Stimulated activated CD4-positive, alpha-beta T cell treated with anti-CD3 and anti-CD28 coated beads, Interleukin-4, amount 100 ng/mL, for 48 hours (primary cell): ENCODE measurements around the gene MIOX.
A peak's percentile ranks its signal among the peaks of the same experiment; 100 is the strongest.

Experiments
- DNase-seq, 2 donors: peaks; one replicate each; pipeline ENCODE4 v3.0.0-alpha.2; 2020; ENCODE audit warnings: low read depth in 2 of 2

Gene MIOX

DNA sequence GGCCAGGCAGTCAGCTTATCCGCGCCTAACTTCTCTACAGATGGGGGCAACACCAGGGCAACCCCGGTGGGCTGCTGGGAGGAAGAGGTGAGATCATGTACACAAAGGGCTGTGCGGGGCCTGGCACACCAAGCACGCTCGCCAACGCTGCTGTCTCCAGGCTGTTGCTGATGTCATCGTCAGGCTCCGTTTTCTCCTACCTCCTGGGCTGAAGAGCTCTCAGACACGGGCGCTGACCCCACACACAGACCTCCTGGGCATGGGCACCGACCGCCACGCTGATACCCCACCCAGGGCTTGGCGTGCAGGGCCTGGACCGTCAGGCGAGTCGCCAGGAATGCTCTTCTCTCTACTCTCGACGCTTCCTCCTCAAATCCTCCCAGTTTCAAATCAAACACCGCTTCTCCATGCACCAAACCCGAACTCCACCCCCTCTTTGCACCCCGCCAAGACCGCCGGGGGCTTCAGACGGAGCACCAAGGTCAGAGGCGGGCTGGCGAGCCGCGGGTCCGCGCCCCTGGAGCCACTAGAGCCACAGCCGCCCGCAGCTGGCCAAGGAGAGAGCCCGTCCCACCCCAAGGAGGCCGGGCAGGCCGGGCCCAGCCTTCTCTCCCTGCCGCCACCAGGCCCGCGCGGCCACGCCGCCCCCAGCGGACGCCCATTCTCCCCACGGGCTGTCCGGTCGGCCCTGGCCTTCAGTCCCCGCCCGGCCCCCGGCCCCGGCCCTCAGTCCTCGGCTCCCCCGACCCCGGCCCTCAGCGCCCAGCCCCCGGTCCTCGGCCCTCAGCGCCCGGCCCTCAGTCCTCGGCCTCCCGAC, 12.6 kb upstream of the MIOX start:
- peak in 1 of 2 donors; percentile 27 for DNase-seq

GRCh38 chr22:50474710-50475651, 11.7 kb upstream of the MIOX start, which contains the start of gene SBF1:
SBF1 (minus strand) TSS chr22:50475035; CDS start chr22:50474840, 195 bp downstream.
- DNase-seq: peak; percentile 87

DNA sequence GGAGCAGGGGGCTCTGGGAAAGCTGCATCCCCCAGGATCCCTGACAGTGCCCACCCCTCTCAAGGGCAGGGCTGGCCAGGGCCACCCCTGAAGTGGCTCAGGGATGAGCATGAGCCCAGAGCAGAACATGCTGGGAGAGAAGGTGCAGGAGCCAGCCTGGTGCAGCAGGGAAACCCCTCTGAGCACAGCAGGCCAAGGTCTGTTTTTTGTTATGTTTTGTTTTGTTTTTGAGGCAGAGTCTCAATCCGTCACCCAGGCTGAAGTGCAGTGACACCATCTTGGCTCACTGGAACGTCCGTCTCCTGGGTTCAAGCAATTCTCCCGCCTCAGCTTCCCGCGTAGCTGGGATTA, 11.0 kb upstream of the MIOX start:
- no peak for DNase-seq

GRCh38 chr22:50476868-50477267, 9.8 kb upstream of the MIOX start:
- DNase-seq: no peak

GRCh38 chr22:50477923-50478322, 8.7 kb upstream of the MIOX start:
- no peak for DNase-seq

- no peak for DNase-seq
Observed at GRCh38 chr22:50479721-50480120, 6.9 kb upstream of the MIOX start.

DNA sequence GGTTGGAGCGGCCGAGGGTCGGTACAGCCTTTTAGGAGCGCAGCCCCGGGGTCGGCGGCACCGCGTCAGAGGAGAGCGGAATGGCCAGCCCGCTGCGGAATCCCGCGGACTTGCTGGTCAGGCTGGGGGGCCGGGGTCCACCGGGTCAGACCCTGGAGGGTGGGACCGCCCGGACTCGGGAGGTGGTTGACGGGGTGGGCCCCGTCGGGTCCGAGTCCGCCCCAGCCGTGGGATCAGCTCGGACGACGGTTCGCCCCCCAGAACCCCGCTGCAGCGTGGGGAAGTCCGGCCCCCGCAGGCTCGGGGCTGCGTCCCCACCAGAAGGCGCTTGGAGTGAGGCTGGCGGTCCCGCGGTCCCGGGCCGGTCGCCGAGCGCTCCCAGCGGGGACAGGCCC, 5.6 kb upstream of the MIOX start:
- no peak for DNase-seq

GRCh38 chr22:50481440-50482106, 5.1 kb upstream of the MIOX start, which contains the start of gene ADM2:
ADM2 (plus strand) TSS chr22:50481543; CDS start chr22:50481848, 305 bp downstream.
- peak; percentile 42 to 59 for DNase-seq

- no peak for DNase-seq
Observed at GRCh38 chr22:50482107-50483074, 4.3 kb upstream of the MIOX start.

DNA sequence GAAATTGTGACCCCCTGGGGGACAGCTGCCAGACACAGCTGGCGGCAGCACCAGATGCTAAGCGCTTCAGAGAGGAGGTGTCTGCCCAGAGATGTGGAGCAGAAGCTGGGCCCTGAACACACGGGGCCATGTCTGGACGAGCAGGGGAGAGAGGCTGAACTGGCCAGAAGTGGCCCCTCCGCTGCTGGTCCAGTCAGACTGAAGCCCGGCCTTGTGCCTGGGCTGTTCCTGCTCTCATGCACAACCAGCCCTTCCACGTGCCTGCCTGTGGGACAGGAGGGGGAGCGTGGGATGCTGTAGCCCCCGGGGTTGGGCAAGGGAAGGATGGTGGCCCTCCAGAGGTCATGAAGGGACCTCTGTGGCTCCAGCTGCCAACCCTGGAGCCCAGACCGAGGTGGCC, 3.6 kb upstream of the MIOX start:
- no peak for DNase-seq

- no peak for DNase-seq
Observed at GRCh38 chr22:50483556-50483955, 3.1 kb upstream of the MIOX start.

GRCh38 chr22:50483977-50484853, 2.4 kb upstream of the MIOX start:
- no peak for DNase-seq

DNA sequence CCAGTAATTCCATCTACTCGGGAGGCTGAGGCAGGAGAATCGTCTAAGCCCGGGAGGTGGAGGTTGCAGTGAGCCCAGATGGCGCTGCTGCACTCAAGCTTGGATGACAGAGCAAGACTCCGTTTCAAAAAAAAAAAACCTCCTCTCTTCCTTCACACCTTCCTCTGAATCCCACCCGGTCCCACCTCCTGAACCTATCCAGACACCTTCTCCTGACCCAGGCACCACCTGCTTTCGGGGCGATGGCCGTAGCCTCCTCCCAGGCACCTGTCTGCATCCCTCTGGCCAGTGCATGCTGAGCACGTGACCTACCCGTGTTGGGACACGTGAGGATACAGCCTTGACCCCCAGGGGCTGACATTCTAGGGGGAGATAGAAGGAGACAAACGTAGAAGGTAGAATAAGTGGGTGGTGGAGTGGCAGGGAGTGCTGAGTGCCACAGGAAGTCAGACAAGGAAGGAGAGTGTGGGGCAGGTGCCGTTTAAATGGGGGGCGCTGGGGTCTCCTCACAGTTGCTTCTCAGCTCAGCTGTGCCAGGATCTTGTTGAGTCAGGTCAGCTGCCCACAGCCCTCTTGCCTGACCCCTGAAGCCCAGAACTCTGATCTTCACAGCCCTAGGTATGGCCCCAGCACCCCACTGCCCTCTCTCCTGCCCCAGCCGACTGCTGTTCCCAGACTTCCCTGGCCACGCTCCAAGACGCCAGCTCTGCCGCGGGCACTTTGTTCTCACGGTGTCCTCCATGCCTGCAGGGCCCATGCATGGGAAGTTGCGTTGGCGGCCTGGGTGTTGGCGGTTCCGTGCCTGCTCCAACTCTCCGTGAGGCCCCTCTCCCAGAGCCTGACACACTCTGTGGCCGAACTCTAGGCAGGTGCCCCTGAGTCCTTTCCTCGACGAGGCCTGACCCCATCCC, 1.2 kb upstream of the MIOX start:
- no peak for DNase-seq

DNA sequence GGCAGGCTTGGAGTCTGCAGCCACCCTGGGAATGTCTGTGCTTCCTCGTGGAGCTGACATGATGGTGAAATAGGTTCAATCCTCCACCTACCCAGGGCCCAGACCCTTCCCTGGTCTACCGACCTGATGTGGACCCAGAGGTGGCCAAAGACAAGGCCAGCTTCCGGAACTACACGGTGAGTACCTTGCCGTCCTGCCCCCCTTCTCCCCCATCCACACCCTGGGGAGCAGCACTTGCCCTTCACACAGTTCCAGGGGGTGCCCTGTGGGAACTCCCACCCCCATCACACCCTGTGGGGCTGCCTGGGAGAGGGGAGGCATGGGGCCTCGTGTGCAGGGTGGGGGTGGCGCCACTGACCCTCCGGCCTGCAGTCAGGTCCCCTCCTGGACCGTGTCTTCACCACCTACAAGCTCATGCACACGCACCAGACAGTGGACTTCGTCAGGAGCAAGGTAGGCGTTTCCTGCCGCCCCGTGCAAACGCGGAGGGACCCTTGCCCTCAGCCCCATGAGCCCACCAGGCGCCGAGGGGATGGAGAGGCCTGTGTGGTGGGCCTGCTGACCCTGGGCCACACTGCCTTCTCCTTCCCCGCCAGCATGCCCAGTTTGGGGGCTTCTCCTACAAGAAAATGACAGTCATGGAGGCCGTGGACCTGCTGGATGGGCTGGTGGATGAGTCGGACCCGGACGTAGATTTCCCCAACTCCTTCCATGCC, 789 bp downstream of the MIOX start:
- DNase-seq: no peak

DNA sequence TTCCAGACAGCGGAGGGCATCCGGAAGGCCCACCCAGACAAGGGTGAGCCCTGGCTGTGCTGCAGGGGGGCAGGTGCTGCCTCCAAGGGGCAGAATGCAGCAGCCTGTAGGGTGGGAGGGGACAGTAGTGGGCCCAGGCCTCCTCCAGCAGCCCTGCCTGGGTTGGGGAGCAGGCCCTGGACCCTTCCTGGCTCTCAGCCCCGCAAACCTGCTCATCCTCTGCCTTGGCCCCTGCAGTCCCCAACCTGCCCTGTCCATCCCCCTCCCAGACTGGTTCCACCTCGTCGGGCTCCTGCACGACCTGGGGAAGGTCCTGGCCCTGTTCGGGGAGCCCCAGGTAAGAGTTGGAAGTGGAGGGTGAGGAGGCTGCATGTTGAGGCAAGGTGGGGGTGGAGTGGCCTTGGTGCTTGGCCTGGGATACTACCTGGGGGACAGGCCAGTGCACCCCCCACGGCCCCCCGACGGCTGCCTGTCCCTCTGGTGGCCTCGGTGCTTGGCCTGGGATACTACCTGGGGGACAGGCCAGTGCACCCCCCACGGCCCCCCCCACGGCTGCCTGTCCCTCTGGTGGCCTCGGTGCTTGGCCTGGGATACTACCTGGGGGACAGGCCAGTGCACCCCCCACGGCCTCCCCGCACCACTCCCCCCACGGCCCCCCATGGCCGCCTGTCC, 1.5 kb downstream of the MIOX start:
- DNase-seq: no peak

- DNase-seq: no peak
Observed at GRCh38 chr22:50488886-50489285, 2.2 kb downstream of the MIOX start.

- no peak for DNase-seq
Observed at GRCh38 chr22:50489363-50490243, 2.9 kb downstream of the MIOX start.
